HT1080 (cell line): Measurements from ENCODE around the gene CIAO1. TPM values are rescaled to one million over a fixed set of nuclear protein-coding genes. Genes with fewer than 3 reads are reported as not detected.
A peak's percentile ranks its signal among the peaks of the same experiment; 100 is the strongest.
"Not testable (repeated sequence)": the region's sequence is repeated elsewhere in the genome, so short reads cannot be mapped to it uniquely, and the experiment has no call there.

Source experiments
- DNase-seq: peaks from one replicate; pipeline ENCODE4 v3.0.0-alpha.2; 2015; ENCODE audit warnings: low read depth
- polyA plus RNA-seq, 2 experiments: library from polyadenylated mRNA; depleted of rRNA; stranded (reverse); fragments of >200 nt; gene quantifications; 2 replicates each; pipeline ENCODE4 v1.2.3, GENCODE V29; 2015
- total RNA-seq: library from RNA; depleted of rRNA; stranded (reverse); fragments of >200 nt; shearing (Covaris generic); gene quantifications from 2 replicates; pipeline ENCODE4 v1.2.3, GENCODE V29; 2014; rRNA removed

The CIAO1 gene
- total RNA-seq, result 135 and 136 TPM in 2 replicates
- 105 and 120 TPM in 2 replicates for polyA plus RNA-seq (2015; cell fraction: cytosol; rRNA removed)
- polyA plus RNA-seq (2015; cell fraction: nucleus; rRNA removed), result 122 and 133 TPM in 2 replicates

- DNase-seq, result peak; percentile 95
These were observed at the start of gene CIAO1, which contains the start of gene TMEM127 for GRCh38 chr2:96265840-96266679. CIAO1 (plus strand) TSS chr2:96266225; CDS start chr2:96266351, 126 bp downstream. TMEM127 (minus strand) TSS chr2:96265997; CDS start chr2:96265381, 616 bp downstream.

- DNase-seq, result no peak
These were observed 47.4 kb upstream of the CIAO1 start for GRCh38 chr2:96218508-96219131.

GRCh38 chr2:96219959-96220358 lies 46.1 kb upstream of the CIAO1 start:
- DNase-seq, result not testable (repeated sequence)

GRCh38 chr2:96221106-96221505 lies 44.9 kb upstream of the CIAO1 start:
- not testable (repeated sequence) for DNase-seq

- no peak for DNase-seq
These were observed 41.0 kb upstream of the CIAO1 start for GRCh38 chr2:96225016-96225533.

- DNase-seq, result no peak
These were observed 34.7 kb upstream of the CIAO1 start for GRCh38 chr2:96231316-96231715.

- DNase-seq, result no peak
These were observed 32.6 kb upstream of the CIAO1 start for GRCh38 chr2:96233436-96233835.

- no peak for DNase-seq
These were observed 32.1 kb upstream of the CIAO1 start for GRCh38 chr2:96233880-96234316.

- no peak for DNase-seq
These were observed 29.1 kb upstream of the CIAO1 start for GRCh38 chr2:96236882-96237281.

- DNase-seq, result no peak
These were observed 27.8 kb upstream of the CIAO1 start for GRCh38 chr2:96238266-96238665.

- no peak for DNase-seq
These were observed 26.9 kb upstream of the CIAO1 start for GRCh38 chr2:96239091-96239490.

- DNase-seq, result no peak
These were observed 26.2 kb upstream of the CIAO1 start for GRCh38 chr2:96239745-96240264.

GRCh38 chr2:96240341-96241038 lies 25.5 kb upstream of the CIAO1 start:
- no peak for DNase-seq

GRCh38 chr2:96241227-96241626 lies 24.8 kb upstream of the CIAO1 start:
- DNase-seq, result no peak

GRCh38 chr2:96241900-96242611 lies 24.0 kb upstream of the CIAO1 start:
- DNase-seq, result peak; percentile 84

- DNase-seq, result no peak
These were observed 22.2 kb upstream of the CIAO1 start for GRCh38 chr2:96243843-96244242.

- peak; percentile 63 for DNase-seq
These were observed 20.2 kb upstream of the CIAO1 start for GRCh38 chr2:96245609-96246390.

- peak; percentile 3 for DNase-seq
These were observed 19.0 kb upstream of the CIAO1 start for GRCh38 chr2:96247009-96247408.

- no peak for DNase-seq
These were observed 18.1 kb upstream of the CIAO1 start for GRCh38 chr2:96247896-96248295.

GRCh38 chr2:96248624-96249023 lies 17.4 kb upstream of the CIAO1 start:
- DNase-seq, result no peak
